Activated T-helper 1 cell treated with Interleukin-2 at 50 U/mL for 16 hours (primary cell): Measurements from ENCODE around the gene LDB2.

Source experiments
- DNase-seq: peaks from one replicate; pipeline ENCODE4 v3.0.0-alpha.2; 2020; ENCODE audit warnings: low read depth

Gene LDB2

DNA sequence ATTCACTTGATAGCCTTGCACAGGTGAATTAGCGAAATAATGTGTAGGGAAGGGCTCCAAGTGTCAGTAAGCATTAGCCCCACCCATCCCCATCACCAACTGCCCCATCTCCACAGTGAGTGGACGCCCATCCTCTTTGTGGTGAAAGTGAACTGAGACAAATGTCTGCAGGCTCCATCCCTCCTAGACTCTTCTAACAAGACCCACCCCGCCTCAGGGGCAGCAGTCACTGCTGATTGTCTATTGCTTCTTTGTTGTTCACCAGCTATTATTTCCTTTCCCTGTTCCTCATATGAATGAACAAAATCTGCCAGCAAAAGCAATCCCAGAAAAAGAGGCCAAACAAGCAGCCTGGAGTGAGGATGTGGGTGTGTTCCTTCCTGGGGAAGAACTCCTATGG is 96.4 kb downstream of the LDB2 start:
- DNase-seq: no peak

GRCh38 chr4:16801356-16801755 is 97.1 kb downstream of the LDB2 start:
- no peak for DNase-seq

DNA sequence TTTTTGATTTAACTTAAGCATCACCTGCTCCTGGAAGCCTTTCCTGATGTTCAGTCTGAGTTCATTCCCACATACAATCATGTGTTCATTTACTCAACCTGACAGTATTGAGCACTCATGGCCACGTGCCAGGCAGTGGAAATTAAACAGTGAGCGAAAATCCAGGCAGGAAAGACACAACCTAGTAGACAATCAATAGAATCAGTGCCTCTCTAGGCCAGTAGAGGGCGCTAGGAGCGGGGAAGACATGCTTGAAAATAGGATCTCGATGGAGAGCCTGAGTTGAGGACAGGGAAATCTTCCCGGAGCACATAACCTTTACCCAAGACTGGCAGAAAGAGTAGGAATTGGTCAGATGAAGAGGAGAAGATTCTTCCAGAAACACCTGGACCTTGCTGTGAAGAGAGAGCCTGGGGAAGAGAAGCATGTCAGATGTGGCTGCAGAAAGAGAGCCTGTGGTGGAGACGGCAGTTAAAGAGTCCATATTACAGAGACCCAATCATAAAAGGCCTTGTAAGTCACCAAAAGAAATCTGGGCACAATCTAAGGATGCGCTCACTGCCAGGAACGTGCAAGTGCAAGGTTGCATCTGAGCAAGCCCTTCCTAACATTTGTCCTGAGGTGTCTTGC is 103.5 kb downstream of the LDB2 start:
- no peak for DNase-seq

- no peak for DNase-seq
These were observed 107.0 kb downstream of the LDB2 start for GRCh38 chr4:16791460-16791859.

- DNase-seq: no peak
These were observed 107.9 kb downstream of the LDB2 start for GRCh38 chr4:16790508-16790907.

DNA sequence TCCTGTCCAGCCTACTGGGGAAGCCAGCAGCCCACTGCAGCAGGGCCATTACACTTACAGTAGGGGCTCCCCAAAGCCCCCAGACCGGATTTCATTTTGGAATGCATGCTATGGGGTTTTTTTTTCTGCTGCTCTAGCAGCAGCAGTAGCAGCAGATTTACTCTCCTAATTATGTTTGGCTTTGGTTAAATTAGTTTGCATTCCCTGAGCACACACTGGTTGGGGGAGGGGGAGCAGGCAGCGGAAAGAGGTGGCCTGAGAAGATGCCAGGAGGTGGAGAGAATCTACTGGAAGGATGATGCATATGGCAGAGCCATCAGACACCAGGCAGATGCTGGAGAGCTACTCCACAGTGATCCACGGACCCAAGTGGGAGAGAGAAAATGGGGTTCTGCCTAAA is 109.6 kb downstream of the LDB2 start:
- no peak for DNase-seq

DNA sequence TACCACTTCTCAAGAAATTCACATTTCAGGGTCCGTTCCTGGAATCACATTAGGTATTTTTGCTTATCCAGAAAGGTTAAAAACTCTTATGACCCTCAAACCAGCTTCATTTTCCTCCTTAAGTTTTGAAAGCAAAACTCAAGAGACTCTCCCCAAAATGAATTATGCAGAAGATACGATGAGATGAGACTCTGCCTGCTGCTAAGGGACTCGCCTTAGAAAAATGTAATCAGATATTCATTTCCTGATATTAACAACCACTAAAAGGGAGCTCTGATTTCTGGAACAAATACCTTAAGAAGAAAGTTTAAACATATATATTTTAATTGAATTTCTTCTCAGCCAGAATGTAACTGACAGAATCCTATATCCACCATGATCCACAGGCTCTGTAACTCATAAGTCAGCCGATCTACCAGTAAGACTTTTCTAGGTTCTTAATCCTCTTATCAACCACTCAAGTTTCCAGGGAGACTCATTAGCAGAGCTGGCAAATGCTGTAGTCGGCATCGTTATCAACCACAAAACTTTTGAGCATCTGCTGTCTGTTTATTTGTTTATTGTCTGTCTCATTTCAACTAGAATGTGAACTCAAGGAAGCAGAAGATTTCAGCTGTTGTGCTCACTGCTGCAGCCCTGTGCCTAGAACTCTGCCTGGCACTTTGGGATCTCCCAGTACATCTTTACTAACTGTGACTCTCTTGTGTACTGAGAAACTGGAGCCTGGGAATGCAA is 112.5 kb downstream of the LDB2 start:
- DNase-seq: no peak

- DNase-seq: no peak
These were observed 115.3 kb downstream of the LDB2 start for GRCh38 chr4:16783119-16783518.

DNA sequence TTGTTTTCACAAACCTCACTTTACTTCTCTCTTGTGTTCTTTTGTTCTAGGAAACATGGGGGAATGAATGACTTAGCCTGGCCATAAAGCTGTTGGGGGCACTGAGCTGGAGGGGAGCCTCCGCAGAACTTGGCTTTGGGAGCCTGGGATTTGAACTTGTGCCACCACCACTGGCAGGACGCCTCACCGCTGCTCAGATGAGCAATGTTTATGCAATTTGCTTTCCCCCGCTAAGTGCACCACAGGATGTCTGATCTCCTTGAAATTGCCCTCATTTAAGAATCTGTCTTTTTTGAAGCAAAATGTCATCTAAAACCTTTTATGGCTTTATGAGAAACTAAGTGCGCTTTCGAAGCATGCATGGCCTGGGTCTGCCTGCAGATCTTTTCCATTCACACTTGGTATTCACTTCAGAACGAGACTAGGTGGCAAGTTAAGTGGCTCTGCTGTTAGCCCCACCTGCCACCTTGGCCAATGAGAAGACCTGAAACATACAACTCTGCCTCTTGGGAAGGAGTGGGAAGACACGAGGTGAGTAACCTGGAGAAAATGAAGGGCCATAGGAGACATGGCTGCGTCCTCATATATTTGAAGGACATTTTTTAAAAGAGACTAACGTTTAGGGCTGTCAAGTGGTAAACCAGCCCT is 119.3 kb downstream of the LDB2 start:
- no peak for DNase-seq

GRCh38 chr4:16777726-16778125 is 120.7 kb downstream of the LDB2 start:
- DNase-seq: no peak

GRCh38 chr4:16775411-16776154 is 122.9 kb downstream of the LDB2 start:
- DNase-seq: no peak

DNA sequence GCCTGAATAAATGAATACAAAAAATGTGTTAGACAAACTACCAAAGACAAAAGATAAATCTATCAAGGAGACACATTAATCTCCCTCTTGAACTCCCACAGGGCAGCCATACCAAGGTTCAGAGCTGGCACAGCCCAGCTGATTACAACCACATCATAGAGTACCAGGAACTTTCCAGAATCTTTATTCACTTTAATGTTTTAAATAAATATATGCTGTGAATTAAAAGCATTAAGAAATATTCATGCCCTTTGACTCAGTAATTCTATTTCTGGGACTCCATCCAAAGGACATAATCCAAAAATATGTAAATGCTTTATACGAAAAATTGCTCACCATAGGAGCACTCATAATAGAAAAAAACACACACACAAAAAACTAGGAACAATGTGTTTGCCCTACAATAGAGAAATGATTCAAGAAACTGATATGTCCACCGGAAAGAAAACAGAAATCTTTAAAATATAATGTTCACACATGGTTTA is 126.0 kb downstream of the LDB2 start:
- DNase-seq: no peak

- DNase-seq: no peak
These were observed 127.6 kb downstream of the LDB2 start for GRCh38 chr4:16770710-16771285.

DNA sequence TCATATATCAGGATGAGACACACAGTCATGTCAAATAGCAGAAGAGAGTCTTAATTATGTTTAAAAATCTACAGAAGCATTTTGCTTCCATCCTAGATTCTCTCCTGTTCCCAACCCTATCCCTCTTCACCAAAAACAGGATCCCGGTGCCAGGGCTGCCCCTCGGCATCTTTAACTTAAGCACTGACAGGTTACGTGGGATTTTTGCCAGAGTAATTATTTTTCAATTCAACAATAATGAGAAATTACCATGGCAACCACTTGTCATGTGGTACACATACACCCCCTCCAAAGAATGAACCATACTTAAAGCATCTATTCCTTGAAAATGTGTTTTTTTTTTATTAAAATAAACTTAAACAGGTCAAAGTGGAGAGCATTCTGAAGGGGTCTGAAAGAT is 130.6 kb downstream of the LDB2 start:
- no peak for DNase-seq

GRCh38 chr4:16767251-16767650 is 131.2 kb downstream of the LDB2 start:
- DNase-seq: no peak

DNA sequence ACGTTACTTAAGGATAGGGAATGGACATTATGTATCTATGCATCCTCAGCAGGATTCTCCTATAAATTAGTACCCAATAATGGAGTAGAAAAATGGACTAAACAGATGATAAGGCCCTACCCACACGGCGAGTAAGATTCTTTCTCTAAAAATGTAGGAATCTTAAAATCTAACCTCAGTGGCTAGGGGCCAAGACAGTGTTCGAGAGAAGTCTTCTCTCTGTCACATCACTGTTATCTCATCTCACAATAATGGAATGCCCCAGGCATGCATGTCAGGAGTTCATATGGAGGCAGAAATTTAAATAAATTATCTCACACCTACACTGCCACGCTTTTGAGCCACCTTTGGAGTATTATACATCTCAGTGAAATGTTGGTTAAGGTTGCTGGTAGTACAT is 132.9 kb downstream of the LDB2 start:
- DNase-seq: no peak

GRCh38 chr4:16764622-16765021 is 133.8 kb downstream of the LDB2 start:
- DNase-seq: no peak

DNA sequence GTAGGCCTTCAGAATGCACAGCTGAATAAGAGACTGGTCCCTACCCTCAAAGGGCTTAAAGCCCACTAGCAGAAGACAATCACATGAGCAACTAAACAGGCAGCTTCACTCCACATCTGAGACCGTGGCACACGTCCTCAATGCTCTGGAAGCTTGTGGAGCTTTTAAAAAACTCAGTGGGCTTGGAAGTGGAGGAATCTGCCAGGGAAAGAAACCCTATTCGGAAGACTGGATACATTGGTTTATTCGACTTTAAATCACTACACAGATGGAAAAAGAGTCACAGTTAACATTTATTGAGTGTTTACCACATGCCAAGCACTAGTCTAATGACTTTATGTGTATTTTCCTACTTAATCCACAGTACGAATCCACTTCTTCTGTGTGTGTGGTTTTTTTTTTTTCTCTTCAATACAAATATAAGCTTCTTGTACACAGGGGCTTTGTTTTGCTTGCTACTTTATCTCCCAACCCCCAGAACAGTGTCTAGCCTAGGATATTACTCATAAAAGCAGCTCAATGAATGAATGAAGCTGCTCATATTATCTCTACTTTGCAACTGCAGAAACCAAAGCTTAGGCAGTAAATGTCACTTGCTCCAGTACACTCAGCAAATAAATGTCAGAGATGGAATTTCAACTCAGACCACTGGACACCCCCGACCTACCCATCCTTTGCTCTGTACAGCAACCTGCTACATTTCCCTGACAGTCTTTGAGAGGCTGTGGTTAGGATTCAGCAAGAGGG is 137.7 kb downstream of the LDB2 start:
- no peak for DNase-seq

GRCh38 chr4:16759931-16760582 is 138.4 kb downstream of the LDB2 start:
- DNase-seq: no peak

DNA sequence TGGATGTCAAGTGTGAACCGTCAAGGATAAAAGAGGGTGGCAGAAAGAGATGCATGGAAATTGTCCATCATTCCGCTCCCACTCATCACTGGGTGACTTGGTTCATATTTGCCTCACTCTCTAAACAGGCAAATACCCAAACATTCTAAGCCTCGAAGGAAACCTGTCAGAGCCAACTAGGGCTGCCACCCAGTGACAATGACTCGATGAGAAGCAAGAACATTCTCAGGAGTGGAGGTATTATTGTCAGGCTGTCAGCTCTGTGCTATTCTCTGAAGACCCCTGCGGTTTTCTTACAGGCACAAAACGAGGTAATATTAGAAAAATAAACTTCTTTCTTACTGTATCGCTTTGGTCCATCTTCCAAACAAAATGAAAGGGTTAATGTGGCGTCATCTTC is 139.6 kb downstream of the LDB2 start:
- no peak for DNase-seq

DNA sequence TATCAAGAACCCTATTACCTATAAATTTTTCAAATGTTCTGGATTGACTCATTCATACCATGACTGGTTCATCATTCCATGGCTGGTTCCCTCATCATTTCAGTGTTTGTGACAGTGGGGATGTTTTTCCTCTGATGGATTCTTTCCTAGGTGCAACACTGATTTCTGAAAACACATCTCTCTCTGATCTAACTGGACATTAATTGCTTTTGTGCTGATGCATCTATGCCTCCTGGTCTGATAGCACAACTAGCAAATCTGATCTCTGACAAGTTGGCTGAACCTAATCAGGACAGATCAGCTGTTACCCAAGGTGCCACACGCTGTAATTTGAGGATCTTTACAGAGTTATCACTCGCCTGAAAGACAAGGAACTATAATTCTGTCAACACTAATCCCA is 140.2 kb downstream of the LDB2 start:
- DNase-seq: no peak
